22Rv1 (cell line): ENCODE results near the gene ASXL2.

Experiments used
- CTCF ChIP-seq: fragments of 450-650 bp; IDR thresholded peaks from 2 replicates; pipeline ENCODE4 v1.5.1; 2017; ENCODE audit warnings: mild to moderate bottlenecking
- ZFX ChIP-seq: fragments of 450-650 bp; IDR thresholded peaks from 2 replicates; pipeline ENCODE4 v1.6.1; 2017; ENCODE audit warnings: antibody characterized with exemption, borderline replicate concordance

DNA sequence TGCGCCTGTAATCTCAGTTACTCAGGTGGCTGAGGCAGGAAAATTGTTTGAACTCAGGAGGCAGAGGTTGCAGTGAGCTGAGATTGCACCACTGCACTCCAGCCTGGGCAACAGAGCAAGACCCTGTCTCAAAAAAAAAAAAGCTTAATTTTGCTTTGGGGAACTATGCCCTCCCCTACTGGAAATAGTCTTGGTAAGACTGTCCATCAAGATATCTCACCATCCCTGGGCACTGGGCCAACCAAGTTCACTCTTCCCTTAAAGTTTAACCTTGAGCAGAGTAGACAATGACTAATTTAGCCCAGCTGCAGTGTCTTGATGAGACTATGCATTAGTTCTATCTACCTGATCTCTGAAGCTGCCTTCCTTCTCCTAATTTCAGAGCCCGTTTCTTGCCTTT, 44.7 kb downstream of the ASXL2 start:
- TF ChIP-seq CTCF (no peak), ZFX (no peak)
